Stimulated activated CD8-positive, alpha-beta memory T cell treated with anti-CD3 and anti-CD28 coated beads, Interleukin-7, amount 100 ng/mL, for 1 hour (primary cell): Measurements from ENCODE around the gene ASTN2.

Source experiments
- DNase-seq, 2 donors: peaks; one replicate each; pipeline ENCODE4 v3.0.0-alpha.2; 2020; ENCODE audit warnings: low read depth in 2 of 2

The ASTN2 gene

GRCh38 chr9:116736399-116737151 is 678.3 kb downstream of the ASTN2 start:
- no peak for DNase-seq

- DNase-seq: no peak
Observed at GRCh38 chr9:116733010-116733641, 681.7 kb downstream of the ASTN2 start.

- no peak for DNase-seq
Observed at GRCh38 chr9:116726602-116727001, 688.3 kb downstream of the ASTN2 start.

- DNase-seq: no peak
Observed at GRCh38 chr9:116724123-116724522, 690.7 kb downstream of the ASTN2 start.

- no peak for DNase-seq
Observed at GRCh38 chr9:116721944-116722343, 692.9 kb downstream of the ASTN2 start.

GRCh38 chr9:116721411-116721810 is 693.4 kb downstream of the ASTN2 start:
- no peak for DNase-seq

GRCh38 chr9:116720111-116720510 is 694.7 kb downstream of the ASTN2 start:
- no peak for DNase-seq

- no peak for DNase-seq
Observed at GRCh38 chr9:116718111-116718510, 696.7 kb downstream of the ASTN2 start.

- no peak for DNase-seq
Observed at GRCh38 chr9:116717150-116717549, 697.7 kb downstream of the ASTN2 start.

- DNase-seq: no peak
Observed at GRCh38 chr9:116716438-116716837, 698.4 kb downstream of the ASTN2 start.

GRCh38 chr9:116715751-116716150 is 699.1 kb downstream of the ASTN2 start:
- DNase-seq: no peak

- DNase-seq: no peak
Observed at GRCh38 chr9:116713271-116713670, 701.6 kb downstream of the ASTN2 start.

GRCh38 chr9:116712781-116713180 is 702.1 kb downstream of the ASTN2 start:
- no peak for DNase-seq

GRCh38 chr9:116706310-116707290 is 708.3 kb downstream of the ASTN2 start:
- DNase-seq: no peak

- DNase-seq: no peak
Observed at GRCh38 chr9:116705531-116705930, 709.3 kb downstream of the ASTN2 start.

GRCh38 chr9:116704470-116704869 is 710.4 kb downstream of the ASTN2 start:
- no peak for DNase-seq

GRCh38 chr9:116703634-116704033 is 711.2 kb downstream of the ASTN2 start:
- DNase-seq: no peak

- DNase-seq: no peak
Observed at GRCh38 chr9:116701940-116702642, 712.8 kb downstream of the ASTN2 start.

- DNase-seq: no peak
Observed at GRCh38 chr9:116700882-116701865, 713.7 kb downstream of the ASTN2 start.

GRCh38 chr9:116700279-116700678 is 714.6 kb downstream of the ASTN2 start:
- DNase-seq: no peak
